HepG2 (cell line): Measurements from ENCODE around the gene ARHGAP30. TPM values are rescaled to one million over a fixed set of nuclear protein-coding genes. Genes with fewer than 3 reads are reported as not detected.

Experiments
- AHR ChIP-seq: IDR thresholded peaks from 2 replicates; pipeline ENCODE4 v1.6.1; 2018; ENCODE audit warnings: missing genetic modification reagents, missing compliant biosample characterization
- ELF3 ChIP-seq: IDR thresholded peaks from 2 replicates; pipeline ENCODE4 v1.6.1; 2016; ENCODE audit warnings: missing genetic modification reagents, missing compliant biosample characterization
- ERF ChIP-seq: IDR thresholded peaks from 2 replicates; pipeline ENCODE4 v1.6.1; 2018; ENCODE audit warnings: missing biosample characterization, missing genetic modification reagents
- GFI1 ChIP-seq: sonication (generic); formaldehyde crosslinking; IDR thresholded peaks from 2 replicates; pipeline ENCODE4 v1.5.0; 2020; ENCODE audit warnings: missing genetic modification reagents, mild to moderate bottlenecking, borderline replicate concordance
- GLMP ChIP-seq: sonication (generic); formaldehyde crosslinking; IDR thresholded peaks from 2 replicates; pipeline ENCODE4 v1.9.0; 2021; ENCODE audit warnings: missing genetic modification reagents, mild to moderate bottlenecking, borderline replicate concordance
- HCFC1 ChIP-seq: fragments of 150-350 bp; IDR thresholded peaks from 2 replicates; pipeline ENCODE4 v1.6.1; 2014; ENCODE audit warnings: low read depth, low read length
- IKZF1 ChIP-seq: fragments of 450-650 bp; IDR thresholded peaks from 2 replicates; pipeline ENCODE4 v1.7.1; 2016
- JARID2 ChIP-seq: sonication (generic); formaldehyde crosslinking; IDR thresholded peaks from 2 replicates; pipeline ENCODE4 v1.8.1; 2023; ENCODE audit warnings: missing genetic modification reagents, inconsistent platforms; ENCODE audit not compliant: insufficient replicate concordance
- KLF11 ChIP-seq: IDR thresholded peaks from 2 replicates; pipeline ENCODE4 v1.6.1; 2016; ENCODE audit warnings: missing compliant biosample characterization
- MBD4 ChIP-seq: IDR thresholded peaks from 2 replicates; pipeline ENCODE4 v1.6.1; 2012; ENCODE audit warnings: low read length, inconsistent platforms, borderline replicate concordance
- NFIC ChIP-seq: IDR thresholded peaks from 2 replicates; pipeline ENCODE4 v1.6.1; 2012; ENCODE audit warnings: mild to moderate bottlenecking, low read length, inconsistent platforms
- SALL1 ChIP-seq: sonication (generic); formaldehyde crosslinking; IDR thresholded peaks from 2 replicates; pipeline ENCODE4 v1.8.0; 2022; ENCODE audit warnings: mild to moderate bottlenecking, missing genetic modification reagents
- SCMH1 ChIP-seq: sonication (generic); formaldehyde crosslinking; IDR thresholded peaks from 2 replicates; pipeline ENCODE4 v1.9.0; 2021; ENCODE audit warnings: missing genetic modification reagents, mild to moderate bottlenecking, borderline replicate concordance
- SIN3B ChIP-seq: fragments of 150-350 bp; IDR thresholded peaks from 2 replicates; pipeline ENCODE4 v1.6.1; 2014; ENCODE audit warnings: low read length
- YY1 ChIP-seq: IDR thresholded peaks from 2 replicates; pipeline ENCODE4 v1.6.1; 2011; ENCODE audit warnings: low read length, low read depth, moderate library complexity, mild to moderate bottlenecking; ENCODE audit not compliant: insufficient read depth, insufficient replicate concordance
- ZBTB21 ChIP-seq: sonication (generic); formaldehyde crosslinking; IDR thresholded peaks from 2 replicates; pipeline ENCODE4 v1.4.0; 2020; ENCODE audit warnings: missing genetic modification reagents
- ZMYM3 ChIP-seq: sonication (generic); formaldehyde crosslinking; IDR thresholded peaks from 2 replicates; pipeline ENCODE4 v1.5.1; 2020; ENCODE audit warnings: mild to moderate bottlenecking, missing genetic modification reagents
- ZNF251 ChIP-seq: sonication (generic); formaldehyde crosslinking; IDR thresholded peaks from 2 replicates; pipeline ENCODE4 v1.9.0; 2021; ENCODE audit warnings: mild to moderate bottlenecking, missing genetic modification reagents
- ZNF441 ChIP-seq: sonication (generic); formaldehyde crosslinking; IDR thresholded peaks from 2 replicates; pipeline ENCODE4 v1.7.0; 2021; ENCODE audit warnings: missing genetic modification reagents, borderline replicate concordance
- ZNF737 ChIP-seq: sonication (generic); formaldehyde crosslinking; IDR thresholded peaks from 2 replicates; pipeline ENCODE4 v1.5.0; 2020; ENCODE audit warnings: missing genetic modification reagents, mild to moderate bottlenecking, borderline replicate concordance
- ZNF746 ChIP-seq: sonication (generic); formaldehyde crosslinking; IDR thresholded peaks from 2 replicates; pipeline ENCODE4 v1.8.0; 2022; ENCODE audit warnings: mild to moderate bottlenecking, missing genetic modification reagents
- ZNF747 ChIP-seq: sonication (generic); formaldehyde crosslinking; IDR thresholded peaks from 2 replicates; pipeline ENCODE4 v1.8.1; 2023; ENCODE audit warnings: missing genetic modification reagents, mild to moderate bottlenecking, borderline replicate concordance
- polyA plus RNA-seq, 8 experiments: library from polyadenylated mRNA; depleted of rRNA in 3 of 8; stranded (reverse) in 7 of 8; unstranded in 1 of 8; fragments of >200 nt; fragmentation: Illumina TruSeq in 4 of 8; extraction: Trizol in 4 of 8; gene quantifications; 2 replicates each; pipeline versions ENCODE4 v1.2.1 to v1.2.3, GENCODE V29; 2011 to 2016; ENCODE audit warnings: low read depth in 4 of 8, missing spikeins in 1 of 8, mixed read lengths in 1 of 8; ENCODE audit not compliant: insufficient read depth in 1 of 8
- total RNA-seq, 5 experiments: library from RNA; depleted of rRNA; stranded (reverse); fragments of >200 nt; fragmentation: Illumina TruSeq; extraction: Trizol; gene quantifications; 2 replicates each; pipeline ENCODE4 v1.2.3, GENCODE V29; 2016; ENCODE audit warnings: low read depth in 1 of 5
- TF ChIP-seq, protein P1 (sequence below): sonication (generic); formaldehyde crosslinking; IDR thresholded peaks from 2 replicates; pipeline ENCODE4 v1.5.0; 2020; ENCODE audit warnings: missing genetic modification reagents
- TF ChIP-seq, protein P2 (sequence below): sonication (generic); formaldehyde crosslinking; IDR thresholded peaks from 2 replicates; pipeline ENCODE4 v1.5.1; 2020; ENCODE audit warnings: missing genetic modification reagents, mild to moderate bottlenecking, borderline replicate concordance
- TF ChIP-seq, protein P3 (sequence below): sonication (generic); formaldehyde crosslinking; IDR thresholded peaks from 2 replicates; pipeline ENCODE4 v1.5.0; 2020; ENCODE audit warnings: mild to moderate bottlenecking, missing genetic modification reagents

ARHGAP30 gene
- total and polyA plus RNA-seq, 2 of the 13 experiments (the other 11 are each of a cell fraction or from before 2014, with no cell fraction given) = 0.13 to 0.20 TPM

DNA sequence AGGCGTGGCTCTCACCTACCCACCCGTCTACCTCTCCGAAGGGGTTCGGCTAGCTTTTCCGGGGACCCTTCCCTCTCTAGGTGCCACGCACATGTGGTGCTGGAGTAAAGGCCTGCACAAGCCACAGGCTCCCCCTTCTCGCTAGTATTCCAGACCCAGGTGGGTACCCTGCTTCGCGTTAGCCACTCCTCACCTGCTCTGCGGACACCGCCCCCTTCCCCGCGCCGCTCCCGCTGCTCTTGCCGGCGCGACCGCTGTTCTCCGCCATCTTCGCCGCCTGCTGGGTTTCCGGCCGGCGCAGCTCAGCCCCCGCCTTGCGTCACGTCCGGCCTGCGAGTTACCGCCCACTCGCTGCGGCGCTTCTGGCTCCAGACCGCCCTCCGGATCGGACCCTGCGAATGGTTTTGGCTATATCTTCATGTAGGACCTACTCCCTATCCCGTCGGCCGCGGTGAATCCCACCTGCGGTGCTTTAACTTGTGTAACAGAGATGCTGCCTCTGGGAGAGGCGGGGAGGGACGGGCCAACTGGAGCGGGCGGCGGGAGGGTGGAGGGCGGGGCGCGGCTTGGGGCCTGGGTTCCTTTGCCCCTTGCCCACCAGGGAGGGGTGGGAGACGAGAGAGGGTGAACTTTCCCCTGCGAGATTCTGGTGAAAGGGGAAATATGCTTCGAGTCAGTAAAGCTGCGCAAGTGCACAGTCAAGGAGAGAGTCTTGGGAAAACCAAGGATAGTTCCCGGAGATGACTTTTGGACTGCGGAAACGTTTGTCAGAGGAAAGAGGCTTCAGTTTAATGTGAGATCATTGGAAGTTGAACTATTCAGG, 48.3 kb upstream of the ARHGAP30 start, which contains the start of the genes NIT1 and PFDN2 (continued):
- TF ChIP-seq ZMYM3 (0 out of 2 replicates have a peak, but pooled peaks have one; percentile 10), ERF (CRISPR knock-in tag) (peak; percentile 91), GFI1 (no peak; the same call in 1 of the 2 replicates), ZNF441 (CRISPR knock-in tag) (peak; percentile 31; the same call in 1 of the 2 replicates), ZBTB21 (CRISPR knock-in tag) (0 out of 2 replicates have a peak, but pooled peaks have one; percentile 19), HCFC1 (peak; percentile 49; the same call in 1 of the 2 replicates), SALL1 (peak; percentile 84), ELF3 (CRISPR knock-in tag) (peak; percentile 31; the same call in 1 of the 2 replicates), AHR (CRISPR knock-in tag) (no peak; the same call in 1 of the 2 replicates), ZNF747 (CRISPR knock-in tag) (no peak), KLF11 (no peak), ZNF737 (CRISPR knock-in tag) (no peak), JARID2 (CRISPR knock-in tag) (peak; percentile 33), SIN3B (0 out of 2 replicates have a peak, but pooled peaks have one; percentile 62), YY1 (peak; percentile 97), MBD4 (no peak), GLMP (CRISPR knock-in tag) (no peak), ZNF746 (CRISPR knock-in tag) (no peak; the same call in 1 of the 2 replicates), NFIC (no peak), ZNF251 (CRISPR knock-in tag) (no peak), IKZF1 (no peak), SCMH1 (CRISPR knock-in tag) (no peak)
- TF ChIP-seq, protein P1, sequence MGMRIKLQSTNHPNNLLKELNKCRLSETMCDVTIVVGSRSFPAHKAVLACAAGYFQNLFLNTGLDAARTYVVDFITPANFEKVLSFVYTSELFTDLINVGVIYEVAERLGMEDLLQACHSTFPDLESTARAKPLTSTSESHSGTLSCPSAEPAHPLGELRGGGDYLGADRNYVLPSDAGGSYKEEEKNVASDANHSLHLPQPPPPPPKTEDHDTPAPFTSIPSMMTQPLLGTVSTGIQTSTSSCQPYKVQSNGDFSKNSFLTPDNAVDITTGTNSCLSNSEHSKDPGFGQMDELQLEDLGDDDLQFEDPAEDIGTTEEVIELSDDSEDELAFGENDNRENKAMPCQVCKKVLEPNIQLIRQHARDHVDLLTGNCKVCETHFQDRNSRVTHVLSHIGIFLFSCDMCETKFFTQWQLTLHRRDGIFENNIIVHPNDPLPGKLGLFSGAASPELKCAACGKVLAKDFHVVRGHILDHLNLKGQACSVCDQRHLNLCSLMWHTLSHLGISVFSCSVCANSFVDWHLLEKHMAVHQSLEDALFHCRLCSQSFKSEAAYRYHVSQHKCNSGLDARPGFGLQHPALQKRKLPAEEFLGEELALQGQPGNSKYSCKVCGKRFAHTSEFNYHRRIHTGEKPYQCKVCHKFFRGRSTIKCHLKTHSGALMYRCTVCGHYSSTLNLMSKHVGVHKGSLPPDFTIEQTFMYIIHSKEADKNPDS (CRISPR knock-in tag) = no peak
- TF ChIP-seq, protein P2, sequence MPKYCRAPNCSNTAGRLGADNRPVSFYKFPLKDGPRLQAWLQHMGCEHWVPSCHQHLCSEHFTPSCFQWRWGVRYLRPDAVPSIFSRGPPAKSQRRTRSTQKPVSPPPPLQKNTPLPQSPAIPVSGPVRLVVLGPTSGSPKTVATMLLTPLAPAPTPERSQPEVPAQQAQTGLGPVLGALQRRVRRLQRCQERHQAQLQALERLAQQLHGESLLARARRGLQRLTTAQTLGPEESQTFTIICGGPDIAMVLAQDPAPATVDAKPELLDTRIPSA = no peak
- TF ChIP-seq, protein P3, sequence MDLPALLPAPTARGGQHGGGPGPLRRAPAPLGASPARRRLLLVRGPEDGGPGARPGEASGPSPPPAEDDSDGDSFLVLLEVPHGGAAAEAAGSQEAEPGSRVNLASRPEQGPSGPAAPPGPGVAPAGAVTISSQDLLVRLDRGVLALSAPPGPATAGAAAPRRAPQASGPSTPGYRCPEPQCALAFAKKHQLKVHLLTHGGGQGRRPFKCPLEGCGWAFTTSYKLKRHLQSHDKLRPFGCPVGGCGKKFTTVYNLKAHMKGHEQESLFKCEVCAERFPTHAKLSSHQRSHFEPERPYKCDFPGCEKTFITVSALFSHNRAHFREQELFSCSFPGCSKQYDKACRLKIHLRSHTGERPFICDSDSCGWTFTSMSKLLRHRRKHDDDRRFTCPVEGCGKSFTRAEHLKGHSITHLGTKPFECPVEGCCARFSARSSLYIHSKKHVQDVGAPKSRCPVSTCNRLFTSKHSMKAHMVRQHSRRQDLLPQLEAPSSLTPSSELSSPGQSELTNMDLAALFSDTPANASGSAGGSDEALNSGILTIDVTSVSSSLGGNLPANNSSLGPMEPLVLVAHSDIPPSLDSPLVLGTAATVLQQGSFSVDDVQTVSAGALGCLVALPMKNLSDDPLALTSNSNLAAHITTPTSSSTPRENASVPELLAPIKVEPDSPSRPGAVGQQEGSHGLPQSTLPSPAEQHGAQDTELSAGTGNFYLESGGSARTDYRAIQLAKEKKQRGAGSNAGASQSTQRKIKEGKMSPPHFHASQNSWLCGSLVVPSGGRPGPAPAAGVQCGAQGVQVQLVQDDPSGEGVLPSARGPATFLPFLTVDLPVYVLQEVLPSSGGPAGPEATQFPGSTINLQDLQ (CRISPR knock-in tag) = no peak
